HG03135 (cell line): ENCODE results near the gene CALCOCO1.
"Not testable (repeated sequence)": the region's sequence is repeated elsewhere in the genome, so short reads cannot be mapped to it uniquely, and the experiment has no call there.

ENCODE experiments used
- ATAC-seq: cut with Tn5 transposase; IDR thresholded peaks from one replicate; pipeline ENCODE4 v1.9.1; 2021; ENCODE audit warnings: mild to moderate bottlenecking, moderate library complexity; ENCODE audit not compliant: unreplicated experiment

CALCOCO1 gene

GRCh38 chr12:53734425-53734824, 7.2 kb upstream of the CALCOCO1 start:
- ATAC-seq: no peak

GRCh38 chr12:53733807-53734200, 6.6 kb upstream of the CALCOCO1 start:
- ATAC-seq: no peak

- ATAC-seq: no peak
Measured at GRCh38 chr12:53733051-53733806, 6.0 kb upstream of the CALCOCO1 start.

GRCh38 chr12:53729644-53730043, 2.4 kb upstream of the CALCOCO1 start:
- ATAC-seq: no peak

GRCh38 chr12:53728206-53728605, 954 bp upstream of the CALCOCO1 start:
- ATAC-seq: no peak

DNA sequence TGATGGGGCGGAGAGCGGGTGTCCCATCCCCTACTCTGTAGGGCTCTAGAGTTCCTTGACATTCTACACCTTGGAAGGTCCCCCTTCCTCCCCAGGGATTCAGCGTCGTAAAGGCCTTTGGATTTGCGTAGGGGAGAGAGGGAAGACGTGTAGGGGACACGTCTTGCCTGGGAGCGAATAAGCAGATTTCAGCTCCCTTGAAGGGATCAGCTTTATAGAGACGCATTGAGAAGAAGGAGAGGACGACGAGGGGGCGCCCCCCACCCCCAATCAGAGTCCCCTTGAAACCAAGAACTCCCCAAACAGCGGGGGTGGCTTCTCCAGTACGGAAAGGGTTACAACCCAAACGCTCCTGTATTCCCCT, 324 bp downstream of the CALCOCO1 start:
- peak; percentile 0 for ATAC-seq

GRCh38 chr12:53726341-53726740, 911 bp downstream of the CALCOCO1 start:
- ATAC-seq: no peak

DNA sequence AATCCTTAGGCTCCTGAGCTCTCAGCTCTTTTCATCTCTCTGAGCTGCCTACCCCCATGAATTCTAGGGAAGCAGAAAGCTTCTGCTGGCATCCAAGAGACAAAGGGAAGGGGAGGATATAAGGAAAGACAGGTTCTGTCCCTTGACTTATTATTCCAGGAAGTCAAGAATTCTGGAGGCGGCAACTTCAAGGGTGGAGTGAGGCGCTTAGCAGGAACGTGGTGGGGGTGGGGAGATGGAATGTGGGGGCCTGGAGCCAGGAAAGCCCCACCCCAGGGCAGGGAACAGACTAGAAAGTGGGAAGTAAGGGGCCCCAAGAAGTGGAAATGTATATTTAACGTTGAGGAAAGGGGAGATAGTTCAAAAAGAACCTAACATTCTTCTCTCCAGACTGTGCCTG, 1.4 kb downstream of the CALCOCO1 start:
- ATAC-seq: no peak

DNA sequence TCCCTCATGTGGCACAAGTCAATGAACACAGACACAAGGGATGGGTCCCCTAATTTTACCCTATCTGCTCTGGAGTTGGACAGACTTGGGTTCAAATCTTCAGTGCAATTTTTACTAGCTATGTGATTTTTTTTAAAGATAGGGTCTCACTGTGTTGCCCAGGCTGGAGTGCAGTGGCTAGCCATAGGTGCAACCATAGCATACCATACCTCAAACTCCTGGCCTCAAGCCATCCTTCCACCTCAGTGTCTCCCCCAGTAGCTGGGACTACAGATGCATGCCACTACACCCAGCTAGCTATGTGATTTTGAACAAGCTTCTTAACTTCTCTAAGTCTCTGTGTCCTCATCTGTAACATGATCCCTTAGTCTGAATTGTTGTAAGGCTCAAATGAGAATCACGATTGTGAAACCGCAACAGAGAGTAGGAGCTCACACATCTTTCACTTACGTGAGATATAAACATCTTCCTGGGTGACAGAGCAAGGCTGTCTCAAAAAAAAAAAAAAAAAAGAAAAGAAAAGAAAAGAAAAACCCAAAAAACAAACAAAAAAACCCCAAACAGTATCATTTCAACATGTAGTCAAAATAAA, 4.7 kb downstream of the CALCOCO1 start:
- no peak for ATAC-seq

DNA sequence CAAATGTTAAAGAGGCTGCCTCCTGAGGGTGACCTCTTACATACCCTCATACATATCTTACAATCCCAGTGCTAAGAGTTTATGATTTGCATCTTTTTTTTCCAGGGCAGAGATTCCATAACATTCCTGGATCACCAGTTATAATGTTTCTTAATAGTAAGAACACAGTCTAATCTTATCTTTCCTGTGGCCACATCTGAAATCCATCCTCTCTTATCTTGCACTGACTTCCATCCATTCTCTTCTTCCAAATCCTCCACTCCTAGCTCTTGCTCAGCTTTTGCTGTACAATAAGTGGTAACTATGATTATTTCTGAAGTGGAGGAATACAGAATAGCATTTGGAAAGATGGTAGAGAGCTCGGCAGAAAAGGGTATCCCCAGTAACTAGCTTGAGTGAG, 6.3 kb downstream of the CALCOCO1 start:
- ATAC-seq: no peak

DNA sequence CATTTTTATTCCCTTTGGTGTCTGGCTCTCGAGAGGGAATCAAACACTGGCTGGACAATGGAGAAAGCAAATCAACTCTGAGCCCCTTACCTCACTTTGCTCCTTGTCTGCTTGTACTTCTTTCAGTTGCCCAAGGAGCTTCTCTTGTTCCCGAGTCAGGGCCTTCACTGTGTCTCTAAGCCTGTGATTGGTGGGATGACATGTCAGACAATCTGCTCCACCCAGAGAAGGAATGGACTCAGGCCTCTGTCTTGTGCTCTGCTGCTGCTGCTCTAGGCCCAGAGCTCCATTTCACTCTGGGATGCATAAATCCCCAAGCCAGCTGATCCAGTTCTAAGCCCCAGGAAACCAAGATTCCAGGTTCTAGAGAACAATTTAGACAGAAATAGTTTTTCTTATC, 7.6 kb downstream of the CALCOCO1 start:
- no peak for ATAC-seq

DNA sequence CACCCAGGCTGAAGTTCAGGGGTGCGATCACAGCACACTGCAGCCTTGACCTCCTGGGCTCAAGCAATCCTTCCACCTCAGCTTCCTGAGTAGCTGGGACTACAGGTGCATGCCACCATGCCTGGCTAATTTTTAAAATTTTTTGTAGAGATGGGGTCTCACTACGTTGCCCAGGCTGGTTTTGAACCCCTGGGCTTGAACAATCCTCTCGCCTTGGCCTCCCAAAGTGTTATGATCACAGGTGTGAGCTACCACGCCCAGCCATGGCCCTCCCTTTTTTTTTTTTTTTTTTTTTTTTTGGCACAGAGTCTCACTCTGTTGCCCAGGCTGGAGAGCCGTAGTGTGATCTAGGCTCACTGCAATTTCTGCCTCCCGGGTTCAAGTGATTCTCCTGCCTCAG, 8.7 kb downstream of the CALCOCO1 start:
- not testable (repeated sequence) for ATAC-seq

DNA sequence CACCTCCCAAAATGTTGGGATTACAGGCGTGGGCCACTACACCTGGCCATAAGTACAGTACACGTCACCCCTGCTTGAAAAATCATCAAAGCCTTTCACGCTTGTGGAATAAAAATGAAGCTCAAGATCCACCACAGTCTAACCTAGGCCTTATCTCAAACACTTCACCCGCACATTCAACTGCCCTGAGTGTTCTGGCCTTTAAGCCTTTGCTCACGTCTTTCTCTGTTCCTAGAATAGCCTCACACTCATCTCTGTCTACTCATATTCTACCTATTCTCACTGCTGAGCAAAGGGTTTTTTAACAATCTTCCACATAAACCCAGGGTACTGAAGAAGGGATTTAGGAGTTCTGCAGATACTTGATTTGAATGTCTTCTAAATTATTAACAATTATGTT, 9.9 kb downstream of the CALCOCO1 start:
- ATAC-seq: no peak

DNA sequence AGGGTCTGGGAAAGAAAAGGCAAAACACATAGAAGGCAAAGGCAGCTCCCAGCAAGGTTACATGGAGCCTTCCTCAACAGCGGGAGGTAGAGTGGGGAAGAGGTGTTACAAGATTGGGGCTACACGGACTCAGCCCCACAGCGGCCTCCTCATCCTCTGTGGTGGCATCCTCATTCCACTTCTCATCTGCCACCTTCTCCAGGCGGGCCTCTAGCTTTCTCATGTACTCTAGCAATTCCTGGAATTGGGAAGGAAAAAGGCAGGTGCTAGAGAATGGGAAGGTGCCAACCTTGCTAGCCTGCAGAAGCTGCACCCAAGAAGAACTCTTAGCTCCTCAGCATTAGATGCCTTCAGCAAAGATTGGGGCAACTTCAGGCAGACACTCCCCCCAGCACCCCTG, 13.2 kb downstream of the CALCOCO1 start:
- ATAC-seq: no peak

DNA sequence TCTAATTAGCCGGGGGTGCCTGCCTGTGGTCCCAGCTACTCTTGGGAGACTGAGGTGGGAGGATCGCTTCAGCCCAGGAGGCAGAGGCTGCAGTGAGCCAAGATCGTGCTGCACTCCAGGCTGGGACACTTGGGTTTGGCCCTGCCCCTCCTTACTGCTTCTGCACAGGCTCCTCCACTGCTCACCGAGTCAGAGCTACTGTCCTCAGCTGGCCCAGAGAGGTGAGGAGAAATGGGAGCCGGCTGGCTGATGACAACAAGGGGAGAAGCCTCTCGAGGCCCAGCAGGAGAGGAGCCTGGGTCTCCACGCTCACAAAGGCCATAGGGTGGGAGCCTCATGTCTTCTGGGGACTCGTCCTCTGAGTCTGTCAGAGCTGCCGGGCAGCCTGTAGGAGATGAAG, 13.7 kb downstream of the CALCOCO1 start:
- ATAC-seq: no peak

- ATAC-seq: no peak
Measured at GRCh38 chr12:53712059-53712643, 15.1 kb downstream of the CALCOCO1 start.

DNA sequence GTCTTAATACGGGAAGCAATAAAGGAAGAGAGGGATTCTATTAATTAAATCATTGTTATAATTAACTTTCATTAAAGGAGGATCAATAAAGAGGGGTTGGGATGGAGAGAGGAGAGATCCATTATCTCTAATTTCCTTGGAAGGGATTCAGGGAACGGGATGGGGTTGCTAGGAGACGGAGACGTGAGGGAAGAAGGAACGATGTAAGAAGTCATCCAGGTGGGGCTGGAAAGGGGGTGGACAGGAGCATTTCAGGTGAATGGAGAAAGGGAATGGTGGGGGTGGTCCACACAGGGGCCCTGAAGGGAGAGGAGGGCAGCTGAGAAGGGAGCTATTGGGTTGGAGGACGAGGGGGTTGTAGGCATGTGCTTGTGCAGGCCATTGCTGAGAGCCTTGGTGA, 17.2 kb downstream of the CALCOCO1 start:
- ATAC-seq: no peak

DNA sequence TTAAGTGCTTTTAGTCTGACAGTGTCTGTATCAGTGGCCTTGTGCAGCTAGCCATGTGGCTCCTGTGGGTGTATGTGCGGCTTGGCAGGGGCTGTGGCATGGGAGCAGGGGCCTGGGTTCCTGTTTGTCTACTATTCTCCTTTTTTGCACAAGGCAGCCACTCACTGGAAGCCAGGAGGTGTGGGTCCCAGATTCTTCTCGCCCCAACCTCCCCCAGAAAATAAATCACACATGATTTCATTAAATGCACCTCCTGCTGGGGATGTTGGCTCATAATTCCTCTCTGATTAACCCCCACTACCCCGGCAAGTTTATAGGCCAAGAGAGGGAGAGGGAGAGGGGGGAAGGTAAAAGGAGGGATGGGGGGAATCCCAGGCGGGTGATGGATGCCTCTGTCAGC, 17.6 kb downstream of the CALCOCO1 start:
- no peak for ATAC-seq

- ATAC-seq: no peak
Measured at GRCh38 chr12:53706080-53706479, 21.2 kb downstream of the CALCOCO1 start.

GRCh38 chr12:53703756-53704155, 23.5 kb downstream of the CALCOCO1 start:
- ATAC-seq: no peak

DNA sequence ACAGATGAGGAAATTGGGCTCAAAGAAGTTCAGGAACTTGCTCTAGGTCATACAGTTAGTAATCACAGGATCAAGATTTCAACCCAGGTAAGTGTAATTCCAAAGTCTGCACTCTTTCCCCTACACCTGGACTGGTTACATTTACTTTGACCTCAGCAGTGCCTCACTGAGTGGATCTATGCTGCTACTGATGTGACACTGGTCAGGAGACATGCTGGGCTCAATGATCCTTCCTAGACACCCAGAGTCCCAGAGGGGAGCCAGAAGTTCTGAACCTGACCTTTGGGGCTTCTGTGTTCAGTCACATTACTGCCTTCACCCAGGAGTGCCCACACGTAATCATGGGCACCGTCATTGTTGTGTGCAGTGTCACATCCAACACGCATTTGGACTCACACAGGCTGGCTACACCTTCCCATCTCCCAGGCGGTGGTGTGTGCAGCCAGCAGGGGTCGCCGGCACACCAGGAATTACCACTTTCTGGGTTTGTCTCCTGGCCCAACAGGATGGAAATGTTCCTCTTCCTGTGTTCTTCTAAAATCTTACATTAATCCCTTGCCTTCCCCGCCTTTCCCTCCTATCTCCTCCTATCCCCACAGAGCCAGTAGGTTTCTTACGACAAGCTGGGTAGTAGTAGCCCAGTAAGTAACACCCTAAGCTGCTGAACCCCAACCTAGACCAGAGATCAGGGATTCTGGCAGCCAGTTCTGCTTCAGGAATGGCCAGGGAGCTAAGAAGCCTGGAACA, 25.6 kb downstream of the CALCOCO1 start:
- no peak for ATAC-seq

GRCh38 chr12:53700567-53700966, 26.7 kb downstream of the CALCOCO1 start:
- ATAC-seq: no peak
